Nephron progenitor cell (in vitro differentiated cells): Measurements from ENCODE around the gene COL4A1.

Experiments
- DNase-seq: peaks from one replicate; pipeline ENCODE4 v3.0.0; 2021
- H3K27ac Mint-ChIP-seq: 2 replicates; pipeline ENCODE4 v1.8.0; 2021; ENCODE audit warnings: mild to moderate bottlenecking, moderate library complexity, mixed read lengths
- H3K27me3 Mint-ChIP-seq: 2 replicates; pipeline ENCODE4 v1.8.0; 2021; ENCODE audit warnings: mild to moderate bottlenecking, low read depth, mixed read lengths; ENCODE audit not compliant: poor library complexity
- H3K36me3 Mint-ChIP-seq: 2 replicates; pipeline ENCODE4 v1.8.0; 2021; ENCODE audit warnings: low read depth, mixed read lengths
- H3K4me1 Mint-ChIP-seq: 2 replicates; pipeline ENCODE4 v1.8.0; 2021; ENCODE audit warnings: mixed read lengths
- H3K4me3 Mint-ChIP-seq: 2 replicates; pipeline ENCODE4 v1.8.0; 2021; ENCODE audit warnings: mild to moderate bottlenecking, moderate library complexity, mixed read lengths
- H3K9me3 Mint-ChIP-seq: 2 replicates; pipeline ENCODE4 v1.8.0; 2021; ENCODE audit warnings: mild to moderate bottlenecking, moderate library complexity, mixed read lengths
- TF ChIP-seq, protein P1 (sequence below): fragments of 200-600 bp; sonication (generic); IDR thresholded peaks from 2 replicates; pipeline ENCODE4 v1.5.0; 2021; ENCODE audit warnings: antibody characterized with exemption

The COL4A1 gene

DNA sequence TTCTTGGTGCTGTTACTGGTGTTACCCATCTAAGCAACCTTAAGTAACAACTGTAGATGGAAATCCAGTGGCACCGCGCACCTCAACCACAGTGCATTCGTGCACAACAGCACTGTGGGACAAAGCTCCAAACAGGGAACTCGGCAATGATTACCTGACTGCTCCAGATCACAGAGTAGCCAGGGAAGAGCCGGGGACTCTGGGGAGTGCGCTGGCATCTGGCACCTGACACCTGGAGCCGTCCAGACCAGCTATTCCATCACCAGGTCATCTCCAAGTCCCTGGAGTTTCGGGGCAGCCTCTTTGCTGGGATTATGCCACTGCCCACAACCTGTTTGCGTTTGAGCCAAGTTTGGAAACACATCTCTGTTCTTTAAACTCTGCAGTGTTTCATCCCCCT is 62.0 kb downstream of the COL4A1 start:
- TF ChIP-seq, protein P1, sequence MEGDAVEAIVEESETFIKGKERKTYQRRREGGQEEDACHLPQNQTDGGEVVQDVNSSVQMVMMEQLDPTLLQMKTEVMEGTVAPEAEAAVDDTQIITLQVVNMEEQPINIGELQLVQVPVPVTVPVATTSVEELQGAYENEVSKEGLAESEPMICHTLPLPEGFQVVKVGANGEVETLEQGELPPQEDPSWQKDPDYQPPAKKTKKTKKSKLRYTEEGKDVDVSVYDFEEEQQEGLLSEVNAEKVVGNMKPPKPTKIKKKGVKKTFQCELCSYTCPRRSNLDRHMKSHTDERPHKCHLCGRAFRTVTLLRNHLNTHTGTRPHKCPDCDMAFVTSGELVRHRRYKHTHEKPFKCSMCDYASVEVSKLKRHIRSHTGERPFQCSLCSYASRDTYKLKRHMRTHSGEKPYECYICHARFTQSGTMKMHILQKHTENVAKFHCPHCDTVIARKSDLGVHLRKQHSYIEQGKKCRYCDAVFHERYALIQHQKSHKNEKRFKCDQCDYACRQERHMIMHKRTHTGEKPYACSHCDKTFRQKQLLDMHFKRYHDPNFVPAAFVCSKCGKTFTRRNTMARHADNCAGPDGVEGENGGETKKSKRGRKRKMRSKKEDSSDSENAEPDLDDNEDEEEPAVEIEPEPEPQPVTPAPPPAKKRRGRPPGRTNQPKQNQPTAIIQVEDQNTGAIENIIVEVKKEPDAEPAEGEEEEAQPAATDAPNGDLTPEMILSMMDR = no peak
- Mint-ChIP-seq H3K27me3 (no peaks in the 10 kb centered on the region), H3K4me3 (no peak overlapping the region), H3K9me3 (no peaks in the 10 kb centered on the region), H3K27ac (no peak overlapping the region), H3K36me3 (peaks cover 24% of the 10 kb centered on the region), H3K4me1 (peaks cover 12% of the 10 kb centered on the region)
- no peak for DNase-seq

DNA sequence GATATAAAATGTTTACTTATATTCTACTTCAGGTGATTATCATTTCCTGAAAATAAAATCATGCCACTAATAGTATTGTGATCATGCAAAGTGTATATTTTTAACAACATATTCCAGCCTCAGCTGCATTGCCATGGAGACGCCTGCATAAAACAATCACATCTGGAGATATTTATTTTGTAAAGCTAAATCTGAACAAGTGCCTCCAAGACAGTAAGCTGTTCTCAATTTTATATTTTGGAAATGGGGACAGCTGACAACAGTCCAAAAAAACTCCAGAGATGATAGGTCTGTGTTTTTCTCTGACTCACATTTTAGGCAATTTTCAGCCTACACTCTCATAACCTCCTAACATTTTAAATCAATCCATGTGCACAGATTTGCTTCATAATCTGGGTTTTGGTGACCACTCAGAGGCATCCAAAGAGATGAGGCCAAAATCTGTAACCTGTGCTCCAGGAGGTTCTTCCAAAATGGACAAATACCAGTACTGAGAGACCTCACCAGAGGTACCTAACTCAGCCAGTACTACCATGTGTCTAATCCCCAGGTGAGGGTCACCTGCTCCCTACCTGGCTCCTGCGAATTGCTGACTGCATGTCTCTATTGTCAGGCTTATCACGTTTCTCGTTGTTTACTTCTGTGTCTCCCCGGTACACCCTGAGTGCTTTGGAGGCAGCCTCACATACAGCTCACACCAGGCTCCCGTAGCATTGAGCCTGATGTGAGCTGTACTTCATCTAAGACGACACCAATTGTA is 62.7 kb downstream of the COL4A1 start:
- DNase-seq = no peak
- TF ChIP-seq, protein P1 = no peak
- Mint-ChIP-seq H3K27me3 (no peaks in the 10 kb centered on the region), H3K36me3 (peaks cover 17% of the 10 kb centered on the region), H3K27ac (no peak overlapping the region), H3K9me3 (no peaks in the 10 kb centered on the region), H3K4me3 (no peak overlapping the region), H3K4me1 (peaks cover 12% of the 10 kb centered on the region)

DNA sequence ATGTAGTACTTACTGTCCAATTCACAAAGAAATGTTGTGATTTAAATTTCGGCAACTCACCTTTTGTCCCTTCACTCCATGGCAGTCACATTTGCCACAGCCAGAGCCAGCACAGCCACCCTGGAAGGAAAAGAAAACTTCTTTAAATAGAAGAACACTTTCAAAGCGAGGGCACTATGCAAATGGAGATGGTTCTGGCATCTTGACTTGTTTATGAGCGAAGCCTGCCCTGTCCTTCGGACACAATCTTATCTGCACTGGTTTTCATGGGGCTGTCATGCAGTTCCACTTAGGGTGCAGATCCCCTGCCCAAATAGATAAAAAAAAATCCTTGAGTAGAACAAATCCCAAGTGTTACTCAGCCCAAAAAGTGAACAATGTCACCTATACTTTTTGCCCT is 64.3 kb downstream of the COL4A1 start:
- peaks cover 19% of the 10 kb centered on the region for H3K4me1 Mint-ChIP-seq
- no peaks in the 10 kb centered on the region for H3K27me3 Mint-ChIP-seq
- no peak for DNase-seq

DNA sequence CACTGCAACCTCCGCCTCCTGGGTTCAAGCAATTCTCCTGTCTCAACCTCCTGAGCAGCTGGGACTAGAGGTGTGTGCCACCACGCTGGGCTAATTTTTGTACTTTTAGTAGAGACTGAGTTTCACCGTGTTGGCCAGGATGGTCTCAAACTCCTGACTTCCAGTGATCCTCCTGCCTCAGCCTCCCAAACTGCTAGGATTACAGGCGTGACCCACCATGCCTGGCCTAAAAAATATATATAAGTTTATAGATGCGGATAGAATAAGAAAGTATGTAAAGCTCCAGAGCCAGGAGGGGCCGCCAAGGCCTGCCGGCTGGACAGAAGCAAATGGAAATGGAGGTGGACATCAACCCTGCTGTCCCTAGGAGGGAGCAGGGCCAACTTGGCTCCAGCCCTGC is 66.0 kb downstream of the COL4A1 start:
- no peak overlapping the region for H3K4me3 Mint-ChIP-seq
- TF ChIP-seq, protein P1 = no peak
- H3K9me3 Mint-ChIP-seq = no peaks in the 10 kb centered on the region
- H3K27ac Mint-ChIP-seq = no peak overlapping the region
- no peaks in the 10 kb centered on the region for H3K27me3 Mint-ChIP-seq
- no peak for DNase-seq
- H3K4me1 Mint-ChIP-seq = peaks cover 12% of the 10 kb centered on the region
- peaks cover 10% of the 10 kb centered on the region for H3K36me3 Mint-ChIP-seq

More for the DNA sequence above, 64.3 kb downstream of the COL4A1 start:
- Mint-ChIP-seq H3K36me3 (peaks cover 8% of the 10 kb centered on the region), H3K9me3 (no peaks in the 10 kb centered on the region), H3K4me3 (no peak overlapping the region), H3K27ac (no peak overlapping the region)
- TF ChIP-seq, protein P1 = no peak

DNA sequence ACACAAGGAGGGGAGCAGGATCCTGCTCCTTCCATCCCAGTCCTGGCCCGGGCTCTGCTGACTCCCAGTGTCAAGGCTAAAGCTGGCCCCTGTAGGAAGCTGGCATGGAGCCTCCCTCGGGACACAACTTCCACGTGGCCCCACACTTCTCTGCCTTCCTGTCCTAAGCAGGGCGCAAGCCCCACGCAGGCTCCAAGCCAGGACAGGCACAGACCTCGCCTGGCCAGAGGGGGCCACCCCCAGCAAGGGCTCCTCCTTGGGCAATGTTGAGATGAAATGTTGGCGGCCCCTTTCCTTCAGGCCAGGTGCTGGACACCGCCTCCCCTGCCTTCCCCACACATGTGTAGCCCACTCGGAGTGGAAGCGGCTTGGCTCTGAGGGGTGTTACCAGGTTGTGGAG is 66.6 kb downstream of the COL4A1 start:
- H3K27ac Mint-ChIP-seq = no peak overlapping the region
- DNase-seq = no peak
- no peak overlapping the region for H3K4me3 Mint-ChIP-seq
- H3K36me3 Mint-ChIP-seq = peaks cover 12% of the 10 kb centered on the region
- H3K27me3 Mint-ChIP-seq = no peaks in the 10 kb centered on the region
- TF ChIP-seq, protein P1 = no peak
- no peaks in the 10 kb centered on the region for H3K9me3 Mint-ChIP-seq
- H3K4me1 Mint-ChIP-seq = peaks cover 12% of the 10 kb centered on the region
